H9 (cell line): ENCODE measurements around the gene MALRD1. TPM values are rescaled to one million over a fixed set of nuclear protein-coding genes. Genes with fewer than 3 reads are reported as not detected.

Experiments
- DNase-seq: peaks from one replicate; pipeline ENCODE4 v3.0.0-alpha.2; 2017
- H2AFZ ChIP-seq: one replicate; pipeline ENCODE4 v1.6.1; 2013; ENCODE audit warnings: mild to moderate bottlenecking, low read length, control low read depth, moderate library complexity
- H2AK5ac ChIP-seq: 2 replicates; pipeline ENCODE4 v1.6.1; 2013; ENCODE audit warnings: low read length, control low read depth, mixed read lengths; ENCODE audit not compliant: insufficient read length
- H2BK120ac ChIP-seq: one replicate; pipeline ENCODE4 v1.6.1; 2013; ENCODE audit warnings: low read depth, mild to moderate bottlenecking, low read length, control low read depth, inconsistent platforms; ENCODE audit not compliant: poor library complexity, severe bottlenecking
- H2BK12ac ChIP-seq: 2 replicates; pipeline ENCODE4 v1.6.1; 2013; ENCODE audit warnings: low read length, control low read depth, mixed read lengths, low read depth; ENCODE audit not compliant: insufficient read length
- H2BK15ac ChIP-seq: 2 replicates; pipeline ENCODE4 v1.6.1; 2013; ENCODE audit warnings: low read depth, low read length, control low read depth
- H2BK20ac ChIP-seq: one replicate; pipeline ENCODE4 v1.6.1; 2013; ENCODE audit warnings: low read depth, mild to moderate bottlenecking, low read length, control low read depth, inconsistent platforms; ENCODE audit not compliant: poor library complexity, severe bottlenecking
- H2BK5ac ChIP-seq: 2 replicates; pipeline ENCODE4 v1.6.1; 2013; ENCODE audit warnings: low read length, control low read depth, mixed read lengths; ENCODE audit not compliant: insufficient read length
- H3K14ac ChIP-seq: 2 replicates; pipeline ENCODE4 v1.6.1; 2013; ENCODE audit warnings: low read length, control low read depth; ENCODE audit not compliant: insufficient read depth
- H3K18ac ChIP-seq: 2 replicates; pipeline ENCODE4 v1.6.1; 2013; ENCODE audit warnings: low read depth, mild to moderate bottlenecking, mixed read lengths, low read length, control low read depth; ENCODE audit not compliant: insufficient read length
- H3K23ac ChIP-seq: 2 replicates; pipeline ENCODE4 v1.6.1; 2013; ENCODE audit warnings: low read length, control low read depth, mixed read lengths, low read depth; ENCODE audit not compliant: insufficient read length
- H3K23me2 ChIP-seq: 2 replicates; pipeline ENCODE4 v1.6.1; 2013; ENCODE audit warnings: low read depth, mild to moderate bottlenecking, mixed read lengths, low read length, control low read depth; ENCODE audit not compliant: insufficient read length, poor library complexity, severe bottlenecking
- H3K27ac ChIP-seq: 2 replicates; pipeline ENCODE4 v1.5.1; 2013; ENCODE audit warnings: low read length, control low read depth, mixed read lengths, low read depth; ENCODE audit not compliant: insufficient read length
- H3K27me3 ChIP-seq: 2 replicates; pipeline ENCODE4 v1.6.1; 2013; ENCODE audit warnings: low read length, control low read depth, inconsistent platforms; ENCODE audit not compliant: insufficient read depth
- H3K4ac ChIP-seq: 2 replicates; pipeline ENCODE4 v1.6.1; 2013; ENCODE audit warnings: low read depth, mild to moderate bottlenecking, control low read depth, inconsistent platforms, low read length, moderate library complexity
- H3K4me1 ChIP-seq: 2 replicates; pipeline ENCODE4 v1.6.1; 2013; ENCODE audit warnings: low read length, control low read depth, inconsistent platforms; ENCODE audit not compliant: insufficient read depth
- H3K4me2 ChIP-seq: 2 replicates; pipeline ENCODE4 v1.6.1; 2013; ENCODE audit warnings: low read length, control low read depth, mixed read lengths; ENCODE audit not compliant: insufficient read length, insufficient read depth
- H3K56ac ChIP-seq: 2 replicates; pipeline ENCODE4 v1.6.1; 2013; ENCODE audit warnings: low read depth, mild to moderate bottlenecking, mixed read lengths, low read length, control low read depth; ENCODE audit not compliant: insufficient read length
- H3K79me1 ChIP-seq: 2 replicates; pipeline ENCODE4 v1.6.1; 2013; ENCODE audit warnings: low read depth, mild to moderate bottlenecking, moderate library complexity, low read length, control low read depth, inconsistent platforms; ENCODE audit not compliant: insufficient read depth, poor library complexity, severe bottlenecking
- H3K79me2 ChIP-seq: 2 replicates; pipeline ENCODE4 v1.6.1; 2013; ENCODE audit warnings: low read length, control low read depth, inconsistent platforms; ENCODE audit not compliant: insufficient read depth
- H3K9ac ChIP-seq: 2 replicates; pipeline ENCODE4 v1.6.1; 2013; ENCODE audit warnings: low read length, control low read depth, mixed read lengths; ENCODE audit not compliant: insufficient read length; ENCODE audit errors: extremely low read depth
- H3K9me3 ChIP-seq: one replicate; pipeline ENCODE4 v1.6.1; 2013; ENCODE audit warnings: low read depth, low read length, inconsistent platforms; ENCODE audit not compliant: control insufficient read depth
- H3T11ph ChIP-seq: one replicate; pipeline ENCODE4 v1.6.1; 2013; ENCODE audit warnings: mild to moderate bottlenecking, low read length, control low read depth, inconsistent platforms
- H4K20me1 ChIP-seq: one replicate; pipeline ENCODE4 v1.6.1; 2013; ENCODE audit not compliant: control insufficient read depth, insufficient read length, insufficient read depth
- H4K5ac ChIP-seq: 2 replicates; pipeline ENCODE4 v1.6.1; 2013; ENCODE audit warnings: low read depth, mild to moderate bottlenecking, mixed read lengths, low read length, control low read depth; ENCODE audit not compliant: insufficient read length
- H4K8ac ChIP-seq: replicated peaks from 2 replicates; pipeline ENCODE4 v1.6.1; 2013; ENCODE audit warnings: low read length, control low read depth, mixed read lengths, low read depth; ENCODE audit not compliant: insufficient read length
- H4K91ac ChIP-seq: 2 replicates; pipeline ENCODE4 v1.6.1; 2013; ENCODE audit warnings: low read depth, mild to moderate bottlenecking, moderate library complexity, mixed read lengths, low read length, control low read depth; ENCODE audit not compliant: insufficient read length
- H3K27ac Mint-ChIP-seq, 3 experiments: 2 replicates in 2 of 3; 3 replicates in 1 of 3; pipeline ENCODE4 v1.8.0; 2020 to 2021; ENCODE audit warnings: mixed read lengths in 3 of 3, mild to moderate bottlenecking in 1 of 3, moderate library complexity in 1 of 3
- H3K27me3 Mint-ChIP-seq: 2 replicates; pipeline ENCODE4 v1.8.0; 2021; ENCODE audit warnings: low read depth, mild to moderate bottlenecking, moderate library complexity, mixed read lengths
- H3K36me3 Mint-ChIP-seq, 3 experiments: 2 replicates in 2 of 3; 3 replicates in 1 of 3; pipeline ENCODE4 v1.8.0; 2020 to 2021; ENCODE audit warnings: low read depth in 3 of 3, mixed read lengths in 3 of 3; ENCODE audit not compliant: insufficient read depth in 1 of 3
- H3K4me1 Mint-ChIP-seq, 2 experiments: 2 replicates each; pipeline ENCODE4 v1.8.0; 2020; ENCODE audit warnings: mixed read lengths in 2 of 2
- H3K4me3 Mint-ChIP-seq, 2 experiments: 2 replicates in 1 of 2; 3 replicates in 1 of 2; pipeline ENCODE4 v1.8.0; 2020 to 2021; ENCODE audit warnings: mild to moderate bottlenecking in 2 of 2, mixed read lengths in 2 of 2, moderate library complexity in 1 of 2
- H3K9me3 Mint-ChIP-seq, 2 experiments: 2 replicates in 1 of 2; 3 replicates in 1 of 2; pipeline ENCODE4 v1.8.0; 2020; ENCODE audit warnings: mild to moderate bottlenecking in 2 of 2, mixed read lengths in 2 of 2, moderate library complexity in 1 of 2
- WGBS: extraction: QIAGEN DNeasy Blood & Tissue Kit; methylation state at CpG from one replicate; pipeline ENCODE4 v1.1.7; 2013; ENCODE audit warnings: missing lambda C conversion rate, low lambda C conversion rate, mixed read lengths; ENCODE audit not compliant: insufficient read length; ENCODE audit errors: extremely low coverage; 5-methylcytosine and 5-hydroxymethylcytosine counted together
- total RNA-seq: library from RNA; stranded (reverse); gene quantifications from 2 replicates; pipeline ENCODE4 v1.2.1, GENCODE V29; 2021
- TF ChIP-seq, protein P1 (sequence below): fragments of 200-600 bp; sonication (generic); conservative IDR thresholded peaks from 3 replicates; pipeline ENCODE4 v1.8.0; 2021; ENCODE audit warnings: antibody characterized with exemption, mild to moderate bottlenecking

Gene MALRD1
- total RNA-seq, 1 experiment from 2014 or later = 0.20 TPM

DNA sequence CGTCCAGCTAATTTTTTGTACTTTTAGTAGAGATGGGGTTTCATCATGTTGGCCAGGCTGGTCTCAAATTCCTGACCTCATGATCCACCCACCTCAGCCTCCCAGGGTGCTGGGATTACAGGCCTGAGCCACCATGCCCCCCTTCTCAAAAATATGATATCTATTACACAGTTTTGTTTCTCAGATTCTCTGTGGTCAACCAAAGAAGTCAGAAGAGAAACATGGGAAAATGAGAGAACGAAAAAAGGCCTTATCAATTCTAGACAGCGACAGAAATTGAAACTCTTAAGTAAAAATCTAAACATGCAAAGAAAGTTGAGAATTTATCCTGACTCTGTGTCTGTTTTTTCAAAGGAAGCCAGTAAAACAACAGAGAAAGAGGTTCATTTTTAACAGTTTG is 483.8 kb downstream of the MALRD1 start:
- H2AK5ac ChIP-seq = no peak overlapping the region
- no peak overlapping the region for H4K91ac ChIP-seq
- H2BK5ac ChIP-seq = no peak overlapping the region
- no peak overlapping the region for H4K8ac ChIP-seq
- H3K18ac ChIP-seq = no peak overlapping the region
- no peak overlapping the region for H2BK12ac ChIP-seq
- no peak overlapping the region for H3K4me2 ChIP-seq
- no peak overlapping the region for H2BK120ac ChIP-seq
- no peak overlapping the region for H2BK20ac ChIP-seq
- H3T11ph ChIP-seq = no peak overlapping the region
- H3K27me3 ChIP-seq = no peaks in the 10 kb centered on the region
- no CpG with 5 or more reads among the region's 3 CpGs for WGBS
- no peaks in the 10 kb centered on the region for H3K23me2 ChIP-seq
- H3K4me1 ChIP-seq = no peaks in the 10 kb centered on the region
- Mint-ChIP-seq H3K9me3 (no peaks in the 10 kb centered on the region), H3K4me1 (no peaks in the 10 kb centered on the region), H3K36me3 (no peaks in the 10 kb centered on the region), H3K4me3 (no peak overlapping the region), H3K27ac (no peak overlapping the region), H3K27me3 (no peaks in the 10 kb centered on the region)
- no peaks in the 10 kb centered on the region for H3K79me1 ChIP-seq
- H3K4ac ChIP-seq = no peak overlapping the region
- no peak overlapping the region for H3K56ac ChIP-seq
- H3K9me3 ChIP-seq = no peaks in the 10 kb centered on the region
- no peak overlapping the region for H3K9ac ChIP-seq
- no peaks in the 10 kb centered on the region for H3K79me2 ChIP-seq
- no peak overlapping the region for H3K14ac ChIP-seq
- H3K27ac ChIP-seq = no peak overlapping the region
- H2BK15ac ChIP-seq = no peak overlapping the region
- no peak overlapping the region for H4K5ac ChIP-seq
- no peaks in the 10 kb centered on the region for H4K20me1 ChIP-seq
- no peak for DNase-seq
- H3K23ac ChIP-seq = no peak overlapping the region
- TF ChIP-seq, protein P1, sequence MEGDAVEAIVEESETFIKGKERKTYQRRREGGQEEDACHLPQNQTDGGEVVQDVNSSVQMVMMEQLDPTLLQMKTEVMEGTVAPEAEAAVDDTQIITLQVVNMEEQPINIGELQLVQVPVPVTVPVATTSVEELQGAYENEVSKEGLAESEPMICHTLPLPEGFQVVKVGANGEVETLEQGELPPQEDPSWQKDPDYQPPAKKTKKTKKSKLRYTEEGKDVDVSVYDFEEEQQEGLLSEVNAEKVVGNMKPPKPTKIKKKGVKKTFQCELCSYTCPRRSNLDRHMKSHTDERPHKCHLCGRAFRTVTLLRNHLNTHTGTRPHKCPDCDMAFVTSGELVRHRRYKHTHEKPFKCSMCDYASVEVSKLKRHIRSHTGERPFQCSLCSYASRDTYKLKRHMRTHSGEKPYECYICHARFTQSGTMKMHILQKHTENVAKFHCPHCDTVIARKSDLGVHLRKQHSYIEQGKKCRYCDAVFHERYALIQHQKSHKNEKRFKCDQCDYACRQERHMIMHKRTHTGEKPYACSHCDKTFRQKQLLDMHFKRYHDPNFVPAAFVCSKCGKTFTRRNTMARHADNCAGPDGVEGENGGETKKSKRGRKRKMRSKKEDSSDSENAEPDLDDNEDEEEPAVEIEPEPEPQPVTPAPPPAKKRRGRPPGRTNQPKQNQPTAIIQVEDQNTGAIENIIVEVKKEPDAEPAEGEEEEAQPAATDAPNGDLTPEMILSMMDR = no peak
- H2AFZ ChIP-seq = no peak overlapping the region
